ENCODE measurements around the gene SMKR1. TPM values are rescaled to one million over a fixed set of nuclear protein-coding genes. Genes with fewer than 3 reads are reported as not detected.

The SMKR1 gene
- total RNA-seq, 1 donor from 2014 or later = not detected

DNA sequence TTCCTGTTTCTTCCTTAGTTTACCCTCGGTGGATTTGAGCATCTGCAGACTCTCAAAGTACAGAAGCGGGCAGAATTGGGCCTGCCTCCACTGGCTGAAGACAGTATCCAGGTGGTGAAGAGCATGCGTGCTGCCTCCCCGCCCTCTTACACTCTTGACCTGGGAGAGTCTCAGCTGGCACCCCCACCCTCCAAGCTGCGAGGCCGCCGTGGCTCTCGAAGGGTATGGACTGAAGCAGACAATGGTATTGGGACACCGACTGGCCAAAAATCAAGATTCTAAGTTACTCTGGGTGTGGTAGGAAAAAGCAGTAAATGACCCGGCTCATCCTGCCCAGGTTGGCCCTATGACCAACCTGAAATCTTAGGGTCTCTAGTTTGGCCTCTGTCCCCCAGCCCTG lies 45.9 kb upstream of the SMKR1 start:
- no peaks in the 10 kb centered on the region for H3K9me3 Mint-ChIP-seq (ENCODE audit: unreplicated experiment)
- H3K27ac Mint-ChIP-seq (ENCODE audit: unreplicated experiment) = no peak overlapping the region
- H3K4me1 Mint-ChIP-seq (ENCODE audit: unreplicated experiment) = peaks cover 6% of the 10 kb centered on the region
- no peak for TF ChIP-seq CTCF (IDR thresholded peaks at IDR 0.05; ENCODE audit: unreplicated experiment)
- DNase-seq (ENCODE audit: low spot score) = no peak
- H3K4me3 Mint-ChIP-seq (ENCODE audit: unreplicated experiment) = no peak overlapping the region
- H3K36me3 Mint-ChIP-seq (ENCODE audit: low read depth, unreplicated experiment) = no peaks in the 10 kb centered on the region
- H3K27me3 Mint-ChIP-seq (ENCODE audit: unreplicated experiment) = peaks cover 1% of the 10 kb centered on the region

DNA sequence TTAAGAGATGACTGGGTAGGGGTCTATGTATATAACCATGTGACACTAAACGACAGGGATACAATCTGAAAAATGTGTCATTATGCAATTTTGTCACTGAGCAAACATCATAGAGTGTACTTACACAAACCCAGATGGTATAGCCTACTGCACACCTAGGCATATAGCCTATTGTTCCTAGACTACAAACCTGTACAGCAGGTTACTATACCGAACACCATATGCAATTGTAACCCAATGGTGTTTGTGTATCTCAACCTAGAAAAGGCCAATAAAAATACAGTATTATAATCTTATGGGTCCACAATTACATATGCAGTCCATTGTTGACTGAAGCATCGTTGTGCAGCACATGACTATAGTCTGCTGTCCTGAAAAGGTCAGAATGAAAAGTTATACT lies 45.2 kb upstream of the SMKR1 start:
- no peaks in the 10 kb centered on the region for H3K9me3 Mint-ChIP-seq (ENCODE audit: unreplicated experiment)
- DNase-seq (ENCODE audit: low spot score) = no peak
- no peak for TF ChIP-seq CTCF (IDR thresholded peaks at IDR 0.05; ENCODE audit: unreplicated experiment)
- H3K4me3 Mint-ChIP-seq (ENCODE audit: unreplicated experiment) = no peak overlapping the region
- H3K4me1 Mint-ChIP-seq (ENCODE audit: unreplicated experiment) = peaks cover 6% of the 10 kb centered on the region
- H3K27ac Mint-ChIP-seq (ENCODE audit: unreplicated experiment) = no peak overlapping the region
- no peaks in the 10 kb centered on the region for H3K36me3 Mint-ChIP-seq (ENCODE audit: low read depth, unreplicated experiment)
- peaks cover 1% of the 10 kb centered on the region for H3K27me3 Mint-ChIP-seq (ENCODE audit: unreplicated experiment)

DNA sequence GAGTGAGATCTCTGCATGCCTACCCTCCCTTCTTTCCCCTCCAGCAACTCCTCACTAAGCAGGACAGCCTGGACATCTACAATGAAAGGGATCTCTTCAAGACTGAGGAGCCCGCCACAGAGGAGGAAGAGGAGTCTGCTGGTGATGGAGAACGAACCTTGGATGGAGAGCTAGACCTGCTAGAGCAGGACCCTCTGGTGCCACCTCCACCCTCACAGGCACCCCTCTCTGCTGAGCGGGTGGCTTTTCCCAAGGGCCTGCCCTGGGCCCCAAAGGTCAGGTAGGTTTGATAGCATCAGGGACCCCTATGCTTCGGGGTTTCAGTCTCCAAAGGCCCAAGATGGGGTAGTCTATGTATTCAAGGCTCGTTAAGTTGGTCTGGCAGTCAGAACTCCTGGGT lies 44.2 kb upstream of the SMKR1 start:
- no peak overlapping the region for H3K27ac Mint-ChIP-seq (ENCODE audit: unreplicated experiment)
- no peak overlapping the region for H3K4me3 Mint-ChIP-seq (ENCODE audit: unreplicated experiment)
- H3K9me3 Mint-ChIP-seq (ENCODE audit: unreplicated experiment) = no peaks in the 10 kb centered on the region
- no peaks in the 10 kb centered on the region for H3K36me3 Mint-ChIP-seq (ENCODE audit: low read depth, unreplicated experiment)
- H3K4me1 Mint-ChIP-seq (ENCODE audit: unreplicated experiment) = peaks cover 6% of the 10 kb centered on the region
- H3K27me3 Mint-ChIP-seq (ENCODE audit: unreplicated experiment) = peaks cover 1% of the 10 kb centered on the region
- DNase-seq (ENCODE audit: low spot score) = no peak
- no peak for TF ChIP-seq CTCF (IDR thresholded peaks at IDR 0.05; ENCODE audit: unreplicated experiment)

DNA sequence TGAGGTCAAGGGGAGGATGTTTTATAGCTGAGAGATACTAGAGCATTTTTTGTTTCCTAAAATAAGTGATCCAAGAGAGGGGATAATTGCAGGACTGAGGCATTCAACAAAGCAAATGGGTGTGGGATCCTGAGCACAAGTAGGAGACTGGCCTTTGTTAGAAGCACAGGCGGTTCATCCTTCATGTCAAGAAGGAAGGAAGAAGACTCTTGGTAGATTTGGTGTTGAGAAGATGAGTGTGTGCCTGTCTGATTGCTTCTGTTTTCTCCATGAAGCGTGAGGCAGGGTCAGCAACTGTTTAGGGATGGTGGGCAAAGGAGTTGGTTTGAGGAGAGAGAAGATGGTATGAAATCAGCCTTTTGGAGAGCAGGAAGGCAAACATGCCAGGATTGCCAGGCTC lies 40.5 kb upstream of the SMKR1 start:
- no peaks in the 10 kb centered on the region for H3K36me3 Mint-ChIP-seq (ENCODE audit: low read depth, unreplicated experiment)
- no peak for DNase-seq (ENCODE audit: low spot score)
- H3K27me3 Mint-ChIP-seq (ENCODE audit: unreplicated experiment) = peaks cover 1% of the 10 kb centered on the region
- no peaks in the 10 kb centered on the region for H3K4me1 Mint-ChIP-seq (ENCODE audit: unreplicated experiment)
- no peaks in the 10 kb centered on the region for H3K9me3 Mint-ChIP-seq (ENCODE audit: unreplicated experiment)
- no peak overlapping the region for H3K4me3 Mint-ChIP-seq (ENCODE audit: unreplicated experiment)
- H3K27ac Mint-ChIP-seq (ENCODE audit: unreplicated experiment) = no peak overlapping the region
- TF ChIP-seq CTCF (IDR thresholded peaks at IDR 0.05; ENCODE audit: unreplicated experiment) = no peak

DNA sequence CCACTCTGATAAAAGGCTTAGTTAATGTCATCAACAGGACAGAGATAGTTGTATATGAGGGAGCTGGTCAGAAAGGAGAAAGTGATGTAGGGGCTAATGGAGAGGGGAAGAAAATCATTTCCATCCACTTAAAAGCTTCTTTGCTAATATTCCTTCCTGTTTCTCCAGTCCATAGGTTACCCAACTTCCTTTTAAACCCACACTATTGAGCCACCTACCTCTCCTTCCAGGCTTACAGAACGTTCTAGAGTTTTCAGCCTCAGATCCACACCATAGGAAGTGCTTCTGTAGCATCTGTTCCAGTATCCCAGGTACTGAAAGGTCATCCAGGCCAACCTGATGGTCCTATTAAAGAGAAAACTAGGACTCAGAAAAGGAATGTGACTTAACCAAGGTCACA lies 39.9 kb upstream of the SMKR1 start:
- no peak for DNase-seq (ENCODE audit: low spot score)
- Mint-ChIP-seq H3K4me3 (ENCODE audit: unreplicated experiment) (no peak overlapping the region), H3K27me3 (ENCODE audit: unreplicated experiment) (peaks cover 1% of the 10 kb centered on the region), H3K9me3 (ENCODE audit: unreplicated experiment) (no peaks in the 10 kb centered on the region), H3K4me1 (ENCODE audit: unreplicated experiment) (no peaks in the 10 kb centered on the region), H3K36me3 (ENCODE audit: low read depth, unreplicated experiment) (no peaks in the 10 kb centered on the region), H3K27ac (ENCODE audit: unreplicated experiment) (no peak overlapping the region)
- no peak for TF ChIP-seq CTCF (IDR thresholded peaks at IDR 0.05; ENCODE audit: unreplicated experiment)
